Stimulated activated memory B cell treated with anti-CD40 and anti-IgM and Interleukin-4, amounts not matched to agents 10 μg/mL and 1 μg/mL and 100 μg/mL, for 72 hours (primary cell): Measurements from ENCODE around the gene TRMT13.

Experiments used
- ATAC-seq: fragments of 150-1000 bp; cut with Tn5 transposase; 2 replicates; pipeline ENCODE4 v1.10.0; 2021
- H3K27ac Mint-ChIP-seq: one replicate; pipeline ENCODE4 v1.8.0; 2022; ENCODE audit warnings: mild to moderate bottlenecking, mixed read lengths
- H3K27me3 Mint-ChIP-seq: one replicate; pipeline ENCODE4 v1.8.0; 2022; ENCODE audit warnings: mixed read lengths
- H3K36me3 Mint-ChIP-seq: one replicate; pipeline ENCODE4 v1.8.0; 2022; ENCODE audit warnings: mixed read lengths
- H3K4me1 Mint-ChIP-seq: one replicate; pipeline ENCODE4 v1.8.0; 2022; ENCODE audit warnings: mixed read lengths
- H3K4me3 Mint-ChIP-seq: one replicate; pipeline ENCODE4 v1.8.0; 2022; ENCODE audit warnings: mild to moderate bottlenecking, moderate library complexity, mixed read lengths
- H3K9me3 Mint-ChIP-seq: one replicate; pipeline ENCODE4 v1.8.0; 2022; ENCODE audit warnings: mixed read lengths

Gene TRMT13

GRCh38 chr1:100142343-100142742 lies 9.4 kb downstream of the TRMT13 start:
- peaks cover 69% of the 10 kb centered on the region for H3K36me3 Mint-ChIP-seq

DNA sequence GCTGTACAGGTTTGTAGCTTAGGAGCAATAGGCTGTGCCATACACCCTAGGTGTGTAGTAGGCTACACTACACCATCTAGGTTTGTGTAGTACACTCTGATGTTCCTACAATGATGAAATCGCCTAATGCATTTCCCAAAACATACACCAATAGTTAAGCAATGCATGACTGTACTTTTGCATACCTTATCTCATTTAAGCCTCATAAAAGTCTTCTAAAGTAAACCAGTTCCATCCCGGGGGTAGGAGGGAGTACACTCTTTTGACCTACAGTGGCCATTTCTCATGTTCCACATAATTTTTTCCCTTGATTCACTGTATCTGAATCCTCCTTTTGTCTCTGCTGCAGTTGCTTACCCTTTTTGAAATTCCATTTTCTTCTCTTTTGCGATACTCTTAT lies 12.2 kb downstream of the TRMT13 start:
- H3K27ac Mint-ChIP-seq: no peak overlapping the region
- H3K9me3 Mint-ChIP-seq: no peaks in the 10 kb centered on the region
- no peaks in the 10 kb centered on the region for H3K4me1 Mint-ChIP-seq
- no peaks in the 10 kb centered on the region for H3K27me3 Mint-ChIP-seq
- H3K36me3 Mint-ChIP-seq: peaks cover 55% of the 10 kb centered on the region
- ATAC-seq: no peak
- H3K4me3 Mint-ChIP-seq: no peak overlapping the region

More at GRCh38 chr1:100142343-100142742, 9.4 kb downstream of the TRMT13 start:
- ATAC-seq: no peak
- no peaks in the 10 kb centered on the region for H3K27me3 Mint-ChIP-seq
- H3K4me1 Mint-ChIP-seq: no peaks in the 10 kb centered on the region
- H3K9me3 Mint-ChIP-seq: no peaks in the 10 kb centered on the region
- no peak overlapping the region for H3K4me3 Mint-ChIP-seq
- peak overlapping the region; percentile 15 for H3K27ac Mint-ChIP-seq

DNA sequence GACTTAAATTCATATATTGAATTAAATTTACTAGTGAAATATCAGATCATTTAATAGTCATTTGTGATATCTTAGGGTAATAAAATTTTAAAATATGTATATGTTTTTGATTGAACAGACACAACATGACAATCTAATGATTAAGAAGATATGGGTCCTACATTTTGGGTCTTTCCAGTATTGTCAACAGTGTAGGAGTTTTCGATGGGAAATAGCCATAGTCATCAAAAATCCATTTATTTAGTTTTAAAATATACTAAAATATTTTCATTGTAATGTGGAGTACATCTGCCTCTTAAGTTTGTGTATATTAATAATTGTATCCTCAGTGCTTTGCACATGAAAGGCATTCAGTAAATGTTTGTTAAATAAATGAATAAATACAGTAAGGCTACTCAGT lies 14.0 kb downstream of the TRMT13 start:
- ATAC-seq: no peak
- Mint-ChIP-seq H3K9me3 (no peaks in the 10 kb centered on the region), H3K4me1 (peaks cover 4% of the 10 kb centered on the region), H3K27ac (no peak overlapping the region), H3K27me3 (no peaks in the 10 kb centered on the region), H3K36me3 (peaks cover 52% of the 10 kb centered on the region), H3K4me3 (no peak overlapping the region)

- Mint-ChIP-seq H3K9me3 (no peaks in the 10 kb centered on the region), H3K27me3 (no peaks in the 10 kb centered on the region), H3K27ac (no peak overlapping the region), H3K36me3 (peaks cover 44% of the 10 kb centered on the region), H3K4me3 (no peak overlapping the region), H3K4me1 (peaks cover 13% of the 10 kb centered on the region)
- ATAC-seq: no peak
These were observed 14.9 kb downstream of the TRMT13 start for GRCh38 chr1:100147875-100148274.

DNA sequence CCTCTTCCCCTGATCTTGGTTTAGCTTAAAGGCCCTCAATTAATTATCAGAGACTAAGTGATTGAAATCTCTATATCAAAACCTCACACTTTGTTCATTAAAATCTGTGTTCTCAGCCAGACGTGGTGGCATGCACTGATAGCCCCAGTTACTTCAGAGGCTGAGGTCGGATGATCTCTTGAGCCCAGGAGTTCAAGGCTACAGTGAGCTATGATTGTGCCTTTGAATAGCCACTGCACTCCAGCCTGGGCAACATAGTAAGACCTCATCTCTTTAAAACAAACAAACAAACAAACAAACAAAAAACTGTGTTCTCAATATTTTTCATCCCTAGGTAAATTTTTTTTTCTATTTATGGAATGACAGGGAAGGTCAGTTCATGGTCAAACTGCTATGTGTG lies 18.7 kb downstream of the TRMT13 start:
- Mint-ChIP-seq H3K4me3 (no peak overlapping the region), H3K27me3 (no peaks in the 10 kb centered on the region), H3K36me3 (peaks cover 16% of the 10 kb centered on the region), H3K27ac (peak overlapping the region; percentile 69), H3K9me3 (no peaks in the 10 kb centered on the region), H3K4me1 (peaks cover 13% of the 10 kb centered on the region)
- ATAC-seq: no peak

DNA sequence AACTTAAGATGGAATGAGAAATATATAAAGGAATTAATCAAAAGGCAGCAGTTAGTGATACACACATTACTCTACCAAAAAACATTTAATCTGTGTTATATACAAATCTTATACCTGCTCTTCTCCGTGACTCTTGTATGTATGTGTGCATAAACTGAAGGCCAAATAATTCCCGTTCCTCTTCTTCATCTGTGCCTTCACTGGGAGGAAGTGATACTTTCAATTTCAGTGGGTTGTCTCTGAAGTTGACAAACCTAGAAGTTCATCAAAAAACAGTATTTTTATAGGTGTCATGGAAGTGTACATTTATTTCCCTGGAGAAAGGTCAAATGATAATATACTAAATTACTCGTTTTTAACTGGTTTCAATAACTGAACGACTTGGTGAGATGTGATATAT lies 19.3 kb downstream of the TRMT13 start:
- peak overlapping the region; percentile 69 for H3K27ac Mint-ChIP-seq
- no peaks in the 10 kb centered on the region for H3K9me3 Mint-ChIP-seq
- no peaks in the 10 kb centered on the region for H3K27me3 Mint-ChIP-seq
- ATAC-seq: peak; percentile 68
- H3K4me1 Mint-ChIP-seq: peaks cover 13% of the 10 kb centered on the region
- H3K36me3 Mint-ChIP-seq: peaks cover 15% of the 10 kb centered on the region
- H3K4me3 Mint-ChIP-seq: peak overlapping the region; percentile 19

DNA sequence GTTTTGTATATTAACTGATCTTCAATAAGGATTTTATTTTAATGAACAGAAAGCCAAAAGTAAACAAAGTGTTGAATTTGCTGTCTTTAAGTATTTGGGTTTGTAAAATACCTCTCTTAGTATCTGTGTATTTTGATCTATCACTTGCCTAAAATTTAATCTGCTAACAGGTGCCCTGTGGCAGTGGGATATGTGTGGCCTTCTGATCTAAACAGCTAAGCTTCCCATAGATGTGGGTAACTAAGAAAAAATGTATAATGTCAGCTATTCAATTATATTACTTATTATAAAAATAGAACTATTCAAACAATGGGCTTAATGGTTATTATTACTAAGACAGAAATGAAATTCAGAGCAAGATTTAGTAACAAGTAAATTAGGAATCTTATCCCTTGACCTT lies 29.9 kb downstream of the TRMT13 start:
- Mint-ChIP-seq H3K9me3 (no peaks in the 10 kb centered on the region), H3K36me3 (no peaks in the 10 kb centered on the region), H3K27me3 (no peaks in the 10 kb centered on the region), H3K27ac (no peak overlapping the region), H3K4me3 (no peak overlapping the region), H3K4me1 (no peaks in the 10 kb centered on the region)
- no peak for ATAC-seq

- ATAC-seq: no peak
- H3K9me3 Mint-ChIP-seq: no peaks in the 10 kb centered on the region
- no peak overlapping the region for H3K4me3 Mint-ChIP-seq
- no peaks in the 10 kb centered on the region for H3K4me1 Mint-ChIP-seq
- no peaks in the 10 kb centered on the region for H3K27me3 Mint-ChIP-seq
- H3K27ac Mint-ChIP-seq: no peak overlapping the region
- no peaks in the 10 kb centered on the region for H3K36me3 Mint-ChIP-seq
These were observed 31.3 kb downstream of the TRMT13 start for GRCh38 chr1:100164216-100164615.

DNA sequence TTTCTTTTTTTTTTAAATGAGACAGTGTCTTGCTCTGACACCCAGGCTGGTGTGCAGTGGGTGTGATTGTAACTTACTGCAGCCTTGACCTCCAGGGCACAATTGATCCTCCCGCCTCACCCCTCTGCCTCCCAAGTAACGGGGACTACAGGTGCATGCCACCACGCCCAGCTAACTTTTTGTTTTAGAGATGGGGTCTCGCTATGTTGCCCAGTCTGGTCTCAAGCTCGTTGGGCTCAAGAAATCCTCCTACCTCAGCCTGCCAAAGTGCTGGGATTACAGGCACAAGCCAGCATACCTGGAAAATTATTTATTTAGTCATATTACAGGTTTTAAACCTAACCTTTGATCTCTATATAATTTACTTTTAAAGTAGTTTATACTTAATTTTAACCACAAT lies 31.7 kb downstream of the TRMT13 start:
- no peak for ATAC-seq
- Mint-ChIP-seq H3K27ac (no peak overlapping the region), H3K4me3 (no peak overlapping the region), H3K27me3 (no peaks in the 10 kb centered on the region), H3K4me1 (no peaks in the 10 kb centered on the region), H3K9me3 (no peaks in the 10 kb centered on the region), H3K36me3 (no peaks in the 10 kb centered on the region)

- Mint-ChIP-seq H3K4me1 (no peaks in the 10 kb centered on the region), H3K4me3 (no peak overlapping the region), H3K9me3 (no peaks in the 10 kb centered on the region), H3K36me3 (no peaks in the 10 kb centered on the region), H3K27ac (no peak overlapping the region), H3K27me3 (no peaks in the 10 kb centered on the region)
- ATAC-seq: no peak
These were observed 35.1 kb downstream of the TRMT13 start for GRCh38 chr1:100168051-100168450.

- ATAC-seq: no peak
- Mint-ChIP-seq H3K36me3 (peaks cover 4% of the 10 kb centered on the region), H3K27ac (no peak overlapping the region), H3K4me1 (no peaks in the 10 kb centered on the region), H3K4me3 (no peak overlapping the region), H3K9me3 (peaks cover 3% of the 10 kb centered on the region), H3K27me3 (no peaks in the 10 kb centered on the region)
These were observed 44.5 kb downstream of the TRMT13 start for GRCh38 chr1:100177295-100178041.

- Mint-ChIP-seq H3K36me3 (peaks cover 4% of the 10 kb centered on the region), H3K4me3 (no peak within 1 kb of the TSS), H3K4me1 (no peaks in the 10 kb centered on the region), H3K27me3 (no peaks in the 10 kb centered on the region), H3K27ac (no peak within 1 kb of the TSS), H3K9me3 (peaks cover 3% of the 10 kb centered on the region)
- ATAC-seq: no peak
These were observed 45.1 kb downstream of the TRMT13 start, which contains the start of gene LRRC39 for GRCh38 chr1:100178091-100178490. Gene LRRC39, minus strand, starts transcription at chr1:100178256. Its CDS starts 9,740 bp downstream, at chr1:100168516.

GRCh38 chr1:100183370-100183769 lies 50.4 kb downstream of the TRMT13 start:
- H3K4me1 Mint-ChIP-seq: peaks cover 12% of the 10 kb centered on the region
- no peak overlapping the region for H3K27ac Mint-ChIP-seq
- no peak overlapping the region for H3K4me3 Mint-ChIP-seq
- no peak for ATAC-seq
- H3K9me3 Mint-ChIP-seq: peaks cover 3% of the 10 kb centered on the region
- no peaks in the 10 kb centered on the region for H3K27me3 Mint-ChIP-seq
- peaks cover 4% of the 10 kb centered on the region for H3K36me3 Mint-ChIP-seq

GRCh38 chr1:100184536-100184935 lies 51.6 kb downstream of the TRMT13 start:
- no peaks in the 10 kb centered on the region for H3K27me3 Mint-ChIP-seq
- no peak overlapping the region for H3K4me3 Mint-ChIP-seq
- peak; percentile 96 for ATAC-seq
- H3K9me3 Mint-ChIP-seq: peaks cover 3% of the 10 kb centered on the region
- H3K36me3 Mint-ChIP-seq: peaks cover 4% of the 10 kb centered on the region
- H3K4me1 Mint-ChIP-seq: peaks cover 12% of the 10 kb centered on the region
- peak overlapping the region; percentile 57 for H3K27ac Mint-ChIP-seq

GRCh38 chr1:100187912-100188311 lies 54.9 kb downstream of the TRMT13 start:
- no peak for ATAC-seq
- no peak overlapping the region for H3K27ac Mint-ChIP-seq
- peaks cover 12% of the 10 kb centered on the region for H3K4me1 Mint-ChIP-seq
- no peaks in the 10 kb centered on the region for H3K9me3 Mint-ChIP-seq
- no peaks in the 10 kb centered on the region for H3K27me3 Mint-ChIP-seq
- peaks cover 21% of the 10 kb centered on the region for H3K36me3 Mint-ChIP-seq
- H3K4me3 Mint-ChIP-seq: no peak overlapping the region

DNA sequence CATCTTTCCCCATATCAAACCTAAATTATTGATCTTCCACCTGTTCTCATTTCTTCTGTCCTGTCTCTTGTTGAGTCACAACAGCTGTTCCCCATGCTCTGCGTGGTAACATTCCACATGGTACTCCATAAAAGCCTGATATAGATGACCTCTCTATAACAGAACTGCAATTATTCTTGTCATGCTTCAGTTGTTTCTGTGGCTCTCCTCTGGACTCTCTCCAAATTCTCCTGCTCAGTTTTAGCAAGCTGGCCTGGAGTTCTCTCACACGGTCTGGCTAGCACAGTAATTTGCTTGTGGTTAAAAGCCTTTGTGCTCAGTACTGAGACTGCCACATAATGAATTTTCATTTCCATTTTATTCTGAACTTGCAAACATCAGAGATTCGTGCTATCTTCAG lies 55.7 kb downstream of the TRMT13 start:
- ATAC-seq: no peak
- H3K4me3 Mint-ChIP-seq: no peak overlapping the region
- peaks cover 23% of the 10 kb centered on the region for H3K36me3 Mint-ChIP-seq
- no peaks in the 10 kb centered on the region for H3K9me3 Mint-ChIP-seq
- no peaks in the 10 kb centered on the region for H3K27me3 Mint-ChIP-seq
- H3K4me1 Mint-ChIP-seq: peaks cover 12% of the 10 kb centered on the region
- no peak overlapping the region for H3K27ac Mint-ChIP-seq
